CD4-positive, CD25-positive, alpha-beta regulatory T cell (primary cell): ENCODE data around the gene CEP164. TPM values are rescaled to one million over a fixed set of nuclear protein-coding genes. Genes with fewer than 3 reads are reported as not detected.

ENCODE experiments used
- ATAC-seq, 2 donors: fragments of 150-1000 bp; cut with Tn5 transposase; one replicate each; pipeline ENCODE4 v1.10.0; 2021; ENCODE audit warnings: low read depth in 2 of 2, moderate number of reproducible peaks in 2 of 2, moderate library complexity in 1 of 2
- DNase-seq, 3 donors: peaks; one replicate each; pipeline versions ENCODE4 v3.0.0 to v3.0.0-alpha.2; 2012 to 2022; ENCODE audit warnings: mixed read lengths in 1 of 3
- H3K27ac ChIP-seq: one replicate; pipeline ENCODE4 v1.7.0; 2013; ENCODE audit warnings: mild to moderate bottlenecking, low read length; ENCODE audit not compliant: insufficient read depth, poor library complexity, severe bottlenecking
- H3K27me3 ChIP-seq: one replicate; pipeline ENCODE4 v1.7.0; 2013; ENCODE audit warnings: low read length; ENCODE audit not compliant: control insufficient read depth, insufficient read depth
- H3K36me3 ChIP-seq: one replicate; pipeline ENCODE4 v1.7.0; 2013; ENCODE audit warnings: mild to moderate bottlenecking, low read length, moderate library complexity; ENCODE audit not compliant: control insufficient read depth, insufficient read depth
- H3K4me1 ChIP-seq: 2 replicates; pipeline ENCODE4 v1.7.0; 2013; ENCODE audit warnings: mild to moderate bottlenecking, low read length; ENCODE audit not compliant: insufficient read depth, control insufficient read depth, poor library complexity, severe bottlenecking
- H3K4me3 ChIP-seq: one replicate; pipeline ENCODE4 v1.7.0; 2013; ENCODE audit warnings: low read depth, mild to moderate bottlenecking, low read length, moderate library complexity
- H3K9me3 ChIP-seq, 2 experiments: 1 replicate in 1 of 2; 2 replicates in 1 of 2; pipeline ENCODE4 v1.7.0; 2013; ENCODE audit warnings: low read length in 2 of 2, mild to moderate bottlenecking in 1 of 2, moderate library complexity in 1 of 2; ENCODE audit not compliant: control insufficient read depth in 2 of 2
- H3K27ac Mint-ChIP-seq, 3 donors: one replicate each; pipeline ENCODE4 v1.8.0; 2020 to 2022; ENCODE audit warnings: mild to moderate bottlenecking in 3 of 3, mixed read lengths in 3 of 3, moderate library complexity in 2 of 3
- H3K27me3 Mint-ChIP-seq: one replicate; pipeline ENCODE4 v1.8.0; 2022; ENCODE audit warnings: mild to moderate bottlenecking, mixed read lengths
- H3K36me3 Mint-ChIP-seq: one replicate; pipeline ENCODE4 v1.8.0; 2020; ENCODE audit warnings: mixed read lengths
- H3K4me1 Mint-ChIP-seq, 4 donors: one replicate each; pipeline ENCODE4 v1.8.0; 2020 to 2022; ENCODE audit warnings: mixed read lengths in 4 of 4, mild to moderate bottlenecking in 1 of 4
- H3K4me3 Mint-ChIP-seq, 4 donors: one replicate each; pipeline ENCODE4 v1.8.0; 2020 to 2022; ENCODE audit warnings: mild to moderate bottlenecking in 4 of 4, mixed read lengths in 4 of 4, moderate library complexity in 3 of 4
- H3K9me3 Mint-ChIP-seq, 7 donors: one replicate each; pipeline ENCODE4 v1.8.0; 2020 to 2022; ENCODE audit warnings: mixed read lengths in 7 of 7, mild to moderate bottlenecking in 3 of 7, moderate library complexity in 2 of 7
- polyA plus RNA-seq, 4 donors: library from polyadenylated mRNA; unstranded; fragments of 300-500 nt; fragmentation: Illumina TruSeq; gene quantifications; one replicate each; pipeline ENCODE4 v1.2.3, GENCODE V29; 2021
- total RNA-seq: library from RNA; stranded (reverse); gene quantifications from one replicate; pipeline ENCODE4 v1.2.3, GENCODE V29; 2022

CEP164 gene
- total and polyA plus RNA-seq, 5 donors from 2014 or later: 19.7 to 73.4 (median 21.3) TPM

DNA sequence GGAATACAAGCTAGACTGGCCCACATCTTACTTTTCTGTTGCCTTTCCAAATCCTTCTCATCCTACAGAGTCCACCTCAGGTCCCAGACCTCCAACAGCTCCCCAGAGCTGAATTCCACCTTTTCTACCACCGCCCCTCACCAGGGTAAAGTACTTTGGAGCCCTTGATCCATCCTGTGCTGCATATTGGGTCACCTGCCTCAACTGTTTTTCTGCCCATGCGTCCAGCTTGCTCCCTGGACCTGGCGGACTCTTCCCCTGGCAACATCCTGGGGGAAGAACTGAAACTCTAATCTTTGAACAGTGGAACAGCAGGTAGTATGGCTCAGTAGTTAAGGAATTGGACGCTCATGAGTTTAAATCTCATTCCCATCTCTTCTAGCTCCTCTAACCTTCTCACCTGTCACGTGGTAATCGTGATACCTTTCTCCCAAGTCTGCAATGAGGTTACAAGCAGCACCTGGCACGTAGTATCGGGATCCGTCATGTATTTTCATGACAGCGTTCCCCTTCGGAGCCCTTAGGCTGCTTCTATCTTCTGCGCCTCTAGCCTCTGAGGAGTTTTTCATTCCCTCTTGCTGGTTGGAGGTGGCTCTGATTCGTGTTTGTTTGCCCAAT, 98.1 kb downstream of the CEP164 start:
- Mint-ChIP-seq H3K27me3 (peaks cover 4% of the 10 kb centered on the region), H3K27ac (no peak overlapping the region), H3K4me1 (peaks cover 0 to 12% (median 6%) of the 10 kb centered on the region in 4 donors), H3K36me3 (no peaks in the 10 kb centered on the region), H3K4me3 (no peak overlapping the region), H3K9me3 (no peaks in the 10 kb centered on the region)
- H3K4me1 ChIP-seq: peaks cover 6% of the 10 kb centered on the region
- DNase-seq (no peak), ATAC-seq (no peak)
- no peaks in the 10 kb centered on the region for H3K9me3 ChIP-seq
- peak overlapping the region; percentile 37 for H3K4me3 ChIP-seq
- H3K27me3 ChIP-seq: no peaks in the 10 kb centered on the region
- no peak overlapping the region for H3K27ac ChIP-seq
- no peaks in the 10 kb centered on the region for H3K36me3 ChIP-seq

- peak; percentile 48 to 53 for ATAC-seq
- DNase-seq: peak; percentile 43 to 57 (median 49)
- Histone ChIP-seq H3K4me3 (peak overlapping the region; percentile 37), H3K27me3 (no peaks in the 10 kb centered on the region), H3K36me3 (no peaks in the 10 kb centered on the region), H3K27ac (no peak overlapping the region), H3K4me1 (peaks cover 6% of the 10 kb centered on the region), H3K9me3 (no peaks in the 10 kb centered on the region)
- H3K9me3 Mint-ChIP-seq: no peaks in the 10 kb centered on the region
- H3K27ac Mint-ChIP-seq: no peak overlapping the region
- peaks cover 0 to 12% (median 6%) of the 10 kb centered on the region in 4 donors for H3K4me1 Mint-ChIP-seq
- H3K36me3 Mint-ChIP-seq: no peaks in the 10 kb centered on the region
- peaks cover 4% of the 10 kb centered on the region for H3K27me3 Mint-ChIP-seq
- peak overlapping the region in 1 of 4 donors; percentile 6 for H3K4me3 Mint-ChIP-seq
Measured at GRCh38 chr11:117426297-117426685, 98.6 kb downstream of the CEP164 start.

- ATAC-seq (no peak), DNase-seq (no peak)
- no peak overlapping the region for H3K27ac ChIP-seq
- H3K27ac Mint-ChIP-seq: peak overlapping the region in 1 of 3 donors; percentile 7
- no peaks in the 10 kb centered on the region for H3K9me3 ChIP-seq
- no peaks in the 10 kb centered on the region for H3K9me3 Mint-ChIP-seq
- H3K4me1 Mint-ChIP-seq: peaks cover 0 to 12% (median 6%) of the 10 kb centered on the region in 4 donors
- no peaks in the 10 kb centered on the region for H3K27me3 ChIP-seq
- peaks cover 4% of the 10 kb centered on the region for H3K27me3 Mint-ChIP-seq
- H3K4me3 Mint-ChIP-seq: no peak overlapping the region
- H3K4me1 ChIP-seq: peaks cover 6% of the 10 kb centered on the region
- no peak overlapping the region for H3K4me3 ChIP-seq
- no peaks in the 10 kb centered on the region for H3K36me3 Mint-ChIP-seq
- no peaks in the 10 kb centered on the region for H3K36me3 ChIP-seq
Measured at GRCh38 chr11:117426941-117427340, 99.3 kb downstream of the CEP164 start.

DNA sequence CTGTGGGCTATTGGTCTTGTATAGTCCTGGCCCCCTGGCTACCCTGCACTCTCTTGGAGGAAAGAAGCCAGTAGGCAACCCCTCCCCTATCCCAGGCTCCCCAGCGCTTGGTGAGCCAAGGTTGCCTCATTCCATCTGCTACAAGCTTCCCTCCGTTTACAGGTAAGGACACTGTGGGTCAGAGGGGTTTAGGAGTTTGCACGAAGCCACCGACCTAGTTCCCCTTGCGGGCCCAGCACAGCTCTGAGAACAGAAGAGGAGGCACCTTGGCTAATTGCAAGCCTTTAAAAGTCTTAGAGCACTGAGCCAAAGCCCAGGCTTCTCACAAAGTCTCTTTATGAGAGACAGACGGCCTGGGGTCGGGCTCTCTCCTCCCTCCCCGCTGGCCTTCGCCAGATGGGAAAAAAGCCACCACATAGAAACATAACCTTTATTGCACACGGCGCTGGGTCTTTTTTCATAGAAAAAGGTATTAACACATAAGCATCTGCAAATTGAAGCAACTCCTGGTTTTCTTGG, 99.8 kb downstream of the CEP164 start:
- Mint-ChIP-seq H3K27ac (peak overlapping the region in 1 of 3 donors; percentile 7), H3K4me1 (peaks cover 0 to 12% (median 6%) of the 10 kb centered on the region in 4 donors), H3K36me3 (no peaks in the 10 kb centered on the region), H3K27me3 (peaks cover 4% of the 10 kb centered on the region), H3K9me3 (no peaks in the 10 kb centered on the region), H3K4me3 (no peak overlapping the region)
- DNase-seq (no peak), ATAC-seq (no peak)
- H3K27ac ChIP-seq: no peak overlapping the region
- no peaks in the 10 kb centered on the region for H3K9me3 ChIP-seq
- peaks cover 6% of the 10 kb centered on the region for H3K4me1 ChIP-seq
- no peaks in the 10 kb centered on the region for H3K36me3 ChIP-seq
- no peaks in the 10 kb centered on the region for H3K27me3 ChIP-seq
- H3K4me3 ChIP-seq: no peak overlapping the region

DNA sequence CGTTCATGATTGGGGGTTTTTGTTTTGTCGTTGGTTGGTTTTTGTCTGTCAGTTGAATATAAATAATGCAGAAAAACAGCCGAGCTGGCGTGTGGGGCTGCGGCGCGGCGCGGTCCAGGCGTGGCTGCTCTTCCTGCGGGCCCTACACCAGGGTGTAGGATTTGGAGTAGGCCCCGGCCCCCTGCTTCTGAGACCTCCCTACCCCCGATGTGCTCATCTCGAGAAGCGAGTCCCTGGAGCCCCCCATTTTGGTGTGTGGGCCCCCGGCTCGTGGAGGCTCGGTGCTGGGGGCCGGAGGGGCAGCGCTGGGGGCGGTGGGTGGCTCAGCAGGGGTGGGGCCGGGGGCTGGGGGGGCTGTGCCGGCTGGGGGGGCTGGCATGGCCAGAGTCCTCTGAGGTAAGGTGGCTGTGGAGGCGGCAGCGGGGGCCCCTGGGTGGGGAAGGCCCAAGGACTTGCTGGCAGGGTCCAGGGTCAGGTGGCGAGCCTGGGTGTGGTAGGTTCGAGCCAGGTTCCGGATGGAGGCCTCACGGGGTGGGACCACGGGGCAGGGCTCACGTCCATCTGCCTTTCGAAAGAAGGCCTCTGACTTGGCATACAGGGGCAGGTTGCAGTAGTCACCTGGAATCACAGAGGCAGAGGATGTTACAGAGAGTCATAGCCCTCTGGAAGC, 100.7 kb downstream of the CEP164 start:
- Mint-ChIP-seq H3K9me3 (no peaks in the 10 kb centered on the region), H3K36me3 (no peaks in the 10 kb centered on the region), H3K4me1 (peaks cover 0 to 12% (median 6%) of the 10 kb centered on the region in 4 donors), H3K27me3 (peaks cover 4% of the 10 kb centered on the region), H3K4me3 (no peak overlapping the region), H3K27ac (no peak overlapping the region)
- Histone ChIP-seq H3K4me3 (no peak overlapping the region), H3K36me3 (no peaks in the 10 kb centered on the region), H3K27me3 (no peaks in the 10 kb centered on the region), H3K9me3 (no peaks in the 10 kb centered on the region), H3K27ac (no peak overlapping the region), H3K4me1 (peaks cover 6% of the 10 kb centered on the region)
- DNase-seq: no peak
- ATAC-seq: no peak

- H3K9me3 ChIP-seq: no peaks in the 10 kb centered on the region
Measured at GRCh38 chr11:117428856-117429229, 101.2 kb downstream of the CEP164 start.

DNA sequence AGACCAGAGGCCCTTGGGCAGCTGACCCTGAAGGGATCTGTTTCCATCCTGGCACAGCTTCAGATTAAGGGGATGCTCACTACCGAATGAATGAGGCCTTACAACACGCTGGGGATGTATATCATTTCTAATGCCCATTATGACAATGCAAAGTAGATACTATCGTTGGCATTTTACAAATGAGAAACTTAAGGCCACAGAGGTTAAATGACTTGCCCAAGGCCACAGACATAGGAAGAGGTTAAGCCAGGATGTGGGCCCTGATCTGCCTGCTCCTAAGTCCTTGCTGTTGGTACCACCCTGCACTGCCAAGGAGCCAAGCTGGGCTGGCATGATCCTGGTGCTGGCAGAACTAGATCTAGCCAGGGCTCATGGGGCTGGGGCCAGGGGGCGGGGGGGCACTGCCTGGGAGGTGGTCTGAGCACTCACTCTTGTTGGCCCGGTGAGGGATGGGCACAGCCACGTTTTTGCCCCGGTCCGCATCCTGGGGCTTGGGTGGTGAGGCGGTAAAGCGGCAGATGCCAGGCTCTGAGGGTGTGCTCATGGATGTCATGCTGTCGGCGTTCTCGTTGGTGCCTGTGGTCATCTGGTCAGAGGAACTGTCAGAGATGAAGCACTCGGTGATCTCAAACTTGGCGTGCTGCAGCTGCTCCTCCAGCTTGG, 102.8 kb downstream of the CEP164 start:
- Histone ChIP-seq H3K9me3 (no peaks in the 10 kb centered on the region), H3K36me3 (no peaks in the 10 kb centered on the region), H3K4me1 (peaks cover 6% of the 10 kb centered on the region), H3K27ac (no peak overlapping the region), H3K4me3 (no peak overlapping the region), H3K27me3 (no peaks in the 10 kb centered on the region)
- no peaks in the 10 kb centered on the region for H3K36me3 Mint-ChIP-seq
- H3K4me3 Mint-ChIP-seq: no peak overlapping the region
- peaks cover 0 to 12% (median 6%) of the 10 kb centered on the region in 4 donors for H3K4me1 Mint-ChIP-seq
- DNase-seq: no peak
- H3K27me3 Mint-ChIP-seq: peaks cover 4% of the 10 kb centered on the region
- H3K9me3 Mint-ChIP-seq: no peaks in the 10 kb centered on the region
- ATAC-seq: no peak
- no peak overlapping the region for H3K27ac Mint-ChIP-seq

More at GRCh38 chr11:117428856-117429229, 101.2 kb downstream of the CEP164 start:
- H3K4me1 ChIP-seq: peaks cover 6% of the 10 kb centered on the region
- no peak overlapping the region for H3K27ac ChIP-seq
- Mint-ChIP-seq H3K4me3 (no peak overlapping the region), H3K4me1 (peaks cover 0 to 12% (median 6%) of the 10 kb centered on the region in 4 donors), H3K9me3 (no peaks in the 10 kb centered on the region), H3K36me3 (no peaks in the 10 kb centered on the region), H3K27ac (no peak overlapping the region), H3K27me3 (peaks cover 4% of the 10 kb centered on the region)
- H3K27me3 ChIP-seq: no peaks in the 10 kb centered on the region
- no peaks in the 10 kb centered on the region for H3K36me3 ChIP-seq
- DNase-seq: no peak
- H3K4me3 ChIP-seq: no peak overlapping the region
- no peak for ATAC-seq
